Epithelial cell of proximal tubule (primary cell): ENCODE measurements around the gene NBPF1. TPM values are rescaled to one million over a fixed set of nuclear protein-coding genes. Genes with fewer than 3 reads are reported as not detected.
A peak's percentile ranks its signal among the peaks of the same experiment; 100 is the strongest.
"Not testable (repeated sequence)": the region's sequence is repeated elsewhere in the genome, so short reads cannot be mapped to it uniquely, and the experiment has no call there.

Experiments
- DNase-seq: peaks from one replicate; pipeline ENCODE4 v3.0.0-alpha.2; 2011; ENCODE audit warnings: low read depth
- H3K4me3 ChIP-seq: 2 replicates; pipeline ENCODE4 v1.5.1; 2011; ENCODE audit warnings: low read depth, mild to moderate bottlenecking, low read length
- total RNA-seq: library from RNA; depleted of rRNA; stranded (reverse); fragments of >200 nt; gene quantifications from 2 replicates; pipeline ENCODE4 v1.2.3, GENCODE V29; 2015
- TF ChIP-seq, protein P1 (sequence below): conservative IDR thresholded peaks from 2 replicates; pipeline ENCODE4 v1.5.1; 2012; ENCODE audit warnings: low read depth, mild to moderate bottlenecking, low read length

Gene NBPF1
- total RNA-seq, 1 donor from 2014 or later, result 9.7 TPM

- no peak for DNase-seq
- TF ChIP-seq, protein P1, sequence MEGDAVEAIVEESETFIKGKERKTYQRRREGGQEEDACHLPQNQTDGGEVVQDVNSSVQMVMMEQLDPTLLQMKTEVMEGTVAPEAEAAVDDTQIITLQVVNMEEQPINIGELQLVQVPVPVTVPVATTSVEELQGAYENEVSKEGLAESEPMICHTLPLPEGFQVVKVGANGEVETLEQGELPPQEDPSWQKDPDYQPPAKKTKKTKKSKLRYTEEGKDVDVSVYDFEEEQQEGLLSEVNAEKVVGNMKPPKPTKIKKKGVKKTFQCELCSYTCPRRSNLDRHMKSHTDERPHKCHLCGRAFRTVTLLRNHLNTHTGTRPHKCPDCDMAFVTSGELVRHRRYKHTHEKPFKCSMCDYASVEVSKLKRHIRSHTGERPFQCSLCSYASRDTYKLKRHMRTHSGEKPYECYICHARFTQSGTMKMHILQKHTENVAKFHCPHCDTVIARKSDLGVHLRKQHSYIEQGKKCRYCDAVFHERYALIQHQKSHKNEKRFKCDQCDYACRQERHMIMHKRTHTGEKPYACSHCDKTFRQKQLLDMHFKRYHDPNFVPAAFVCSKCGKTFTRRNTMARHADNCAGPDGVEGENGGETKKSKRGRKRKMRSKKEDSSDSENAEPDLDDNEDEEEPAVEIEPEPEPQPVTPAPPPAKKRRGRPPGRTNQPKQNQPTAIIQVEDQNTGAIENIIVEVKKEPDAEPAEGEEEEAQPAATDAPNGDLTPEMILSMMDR, result no peak
- no peak overlapping the region for H3K4me3 ChIP-seq
Measured at GRCh38 chr1:16614361-16615252, 1.2 kb upstream of the NBPF1 start.

DNA sequence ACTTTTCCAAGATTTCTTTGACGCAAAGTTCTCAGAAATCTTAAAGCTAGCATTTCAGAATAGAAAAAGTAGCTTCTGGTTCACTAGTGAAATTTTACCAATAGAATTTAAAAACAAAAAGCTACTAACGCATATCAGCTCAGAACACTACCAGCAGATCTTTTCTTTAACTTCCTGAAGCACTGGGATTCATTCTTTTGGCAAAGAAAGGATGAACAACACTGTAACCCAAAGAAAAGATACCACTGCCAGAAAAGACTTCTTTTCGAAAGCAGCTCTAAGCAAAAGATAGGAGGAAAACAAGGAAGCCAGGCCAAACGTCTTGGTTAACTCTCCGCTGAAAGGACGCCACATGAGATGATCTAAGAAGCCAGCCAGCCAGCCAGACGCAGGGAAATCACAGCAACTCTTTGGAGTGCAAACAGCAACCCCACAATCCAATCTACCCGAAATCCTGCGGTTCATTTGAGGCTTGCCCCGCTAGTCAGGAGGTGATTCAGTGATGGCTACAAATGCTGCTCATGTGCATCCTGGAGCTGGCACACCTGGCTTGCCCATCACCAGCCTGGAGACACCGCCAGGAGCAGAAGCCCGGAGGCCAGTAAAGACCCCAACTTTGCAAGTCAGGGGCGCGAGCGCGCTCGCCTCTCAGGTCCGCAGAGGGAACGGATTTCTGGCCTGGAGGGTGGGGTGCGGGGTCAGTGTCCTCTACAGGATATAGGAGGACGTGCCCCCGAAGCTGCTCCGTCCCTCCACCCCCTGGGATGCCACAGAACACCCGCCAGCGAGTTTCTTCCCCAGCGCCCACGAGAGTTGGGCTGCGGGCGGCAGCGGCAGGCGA lies 812 bp downstream of the NBPF1 start:
- TF ChIP-seq, protein P1, result no peak
- DNase-seq, result peak; percentile 73

GRCh38 chr1:16611981-16612331 lies 1.4 kb downstream of the NBPF1 start:
- H3K4me3 ChIP-seq, result peak overlapping the region; percentile 67
- DNase-seq, result not testable (repeated sequence)

More for the DNA sequence above, 812 bp downstream of the NBPF1 start:
- peak overlapping the region; percentile 67 for H3K4me3 ChIP-seq

DNA sequence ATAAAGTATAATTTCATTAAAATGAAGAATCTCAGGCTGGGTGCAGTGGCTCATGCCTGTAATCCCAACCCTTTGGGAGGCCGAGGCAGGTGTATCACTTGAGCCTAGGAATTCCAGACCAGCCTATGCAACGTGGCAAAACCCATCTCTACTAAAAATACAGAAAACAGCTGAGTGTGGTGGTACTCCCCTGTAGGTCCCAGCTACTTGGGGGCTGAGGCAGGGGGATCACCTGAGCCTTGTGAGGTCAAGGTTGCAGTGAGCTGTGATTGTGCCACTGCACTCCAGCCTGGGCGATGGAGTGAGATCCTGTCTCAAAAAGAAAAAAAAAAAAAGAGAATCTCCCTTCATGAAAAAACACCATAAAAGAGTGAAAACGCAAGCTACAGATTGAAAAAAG lies 2.2 kb downstream of the NBPF1 start:
- H3K4me3 ChIP-seq, DNase-seq: not testable (repeated sequence)

DNA sequence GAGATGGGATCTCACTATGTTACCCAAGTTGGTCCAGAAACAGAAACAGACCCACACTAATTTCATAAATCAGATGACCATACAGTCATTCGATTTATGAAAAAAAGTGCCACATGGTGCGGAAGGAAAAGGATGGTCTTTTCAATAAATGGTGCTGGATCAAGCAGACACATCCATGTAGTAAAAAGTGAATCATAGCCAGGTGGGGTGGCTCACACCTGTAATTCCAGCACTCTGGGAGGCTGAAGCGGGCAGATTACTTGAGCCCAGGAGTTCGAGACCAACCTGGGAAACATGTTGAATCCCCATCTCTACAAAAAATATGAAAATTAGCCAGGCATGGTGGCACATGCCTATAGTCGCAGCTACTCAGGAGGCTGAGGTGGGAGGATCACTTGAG lies 2.8 kb downstream of the NBPF1 start:
- DNase-seq, H3K4me3 ChIP-seq: not testable (repeated sequence)

DNA sequence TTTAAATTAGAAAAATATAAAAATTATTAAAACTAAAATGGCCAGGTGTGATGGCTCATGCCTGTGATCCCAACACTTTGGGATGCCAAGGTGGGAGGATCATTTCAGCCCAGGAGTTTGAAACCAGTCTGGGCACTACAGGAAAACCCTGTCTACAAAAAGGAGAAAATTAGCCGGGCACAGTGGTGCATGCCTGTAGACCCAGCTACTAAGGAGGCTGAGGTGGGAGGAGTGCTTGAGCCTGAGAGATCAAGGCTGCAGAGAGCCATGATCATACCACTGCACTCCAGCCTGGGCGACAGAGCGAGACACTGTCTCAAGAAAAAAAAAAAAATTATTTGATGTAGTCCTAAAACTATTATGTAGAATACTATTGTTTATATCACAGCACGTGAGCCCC lies 3.6 kb downstream of the NBPF1 start:
- DNase-seq, H3K4me3 ChIP-seq: not testable (repeated sequence)

DNA sequence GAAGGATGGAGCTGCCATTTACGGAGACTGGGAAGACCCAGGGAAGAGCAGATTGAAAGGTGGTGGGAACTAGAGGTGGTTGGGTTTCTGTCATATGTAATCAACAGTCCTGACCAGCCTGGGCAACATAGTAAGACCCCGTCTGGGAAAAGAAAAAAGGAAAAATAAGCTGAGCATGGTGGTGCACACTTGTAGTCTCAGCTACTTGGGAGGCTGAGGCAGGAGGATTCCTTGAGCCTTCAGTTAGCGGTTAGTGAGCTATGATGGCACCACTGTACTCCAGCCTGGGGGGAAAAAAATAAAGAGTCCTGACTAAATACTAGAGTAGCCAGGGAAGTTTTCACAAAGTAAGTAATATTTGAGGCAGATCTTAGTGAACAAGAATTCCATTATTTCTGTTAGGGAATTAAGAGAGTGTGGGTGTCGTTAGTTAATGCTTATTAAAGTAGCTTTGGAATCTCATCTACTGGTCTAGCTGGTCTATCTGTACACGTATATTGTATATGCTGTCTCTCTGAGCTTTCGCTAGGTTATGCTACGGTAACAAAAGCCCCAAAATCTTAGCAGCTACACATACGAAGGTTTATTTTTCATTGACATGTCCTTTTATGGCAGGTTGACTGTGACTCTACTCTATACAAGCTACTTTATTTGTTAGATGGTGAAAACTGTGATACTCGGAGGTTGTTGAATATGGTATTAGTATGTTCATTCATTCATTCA lies 4.4 kb downstream of the NBPF1 start:
- DNase-seq, result no peak
- TF ChIP-seq, protein P1, result no peak
- no peak overlapping the region for H3K4me3 ChIP-seq

DNA sequence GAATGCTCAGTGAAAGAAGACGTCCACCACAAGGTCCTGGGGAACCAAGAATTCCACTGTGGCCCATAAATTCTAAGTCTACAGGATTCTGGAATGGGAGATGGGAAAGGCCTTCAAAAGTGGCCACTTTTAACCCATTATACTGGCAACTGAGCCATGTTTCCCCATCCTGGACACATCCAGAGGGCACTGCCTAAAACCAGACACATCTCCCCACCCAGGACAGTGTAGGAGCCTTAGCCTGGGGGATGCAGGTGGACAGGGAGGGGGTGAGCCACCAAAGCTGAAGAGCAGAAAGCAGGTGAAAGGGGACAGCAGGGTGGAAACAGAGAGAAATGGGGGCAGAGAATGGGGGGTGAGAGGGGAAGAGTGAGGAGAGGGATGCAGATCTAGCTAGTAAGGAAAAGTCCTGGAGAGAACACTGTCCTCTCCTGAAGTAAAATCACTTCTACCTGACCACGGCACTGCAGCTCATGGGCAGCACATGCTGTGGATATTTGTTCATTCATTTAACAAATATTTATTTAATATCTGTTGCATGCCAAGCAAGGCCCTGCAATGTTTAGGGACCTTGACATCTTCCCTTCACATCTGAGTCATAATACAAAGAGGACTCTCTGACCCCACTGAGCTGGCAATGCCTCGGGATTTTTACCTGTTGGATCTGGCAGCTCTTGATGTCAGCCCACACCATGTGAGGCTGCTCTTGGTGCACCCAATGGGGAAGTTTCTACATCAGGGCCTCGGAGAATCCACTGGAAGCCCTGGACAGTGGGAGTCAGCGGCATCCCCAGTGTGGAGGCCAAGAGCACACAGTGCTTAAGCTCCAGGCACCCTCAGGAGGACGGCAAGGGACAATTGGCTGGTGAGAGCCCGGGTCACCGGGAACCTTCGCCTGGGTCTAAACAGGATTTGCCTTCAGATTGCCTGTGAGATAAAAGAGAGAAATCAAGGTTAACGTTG lies 5.2 kb downstream of the NBPF1 start:
- not testable (repeated sequence) for DNase-seq, H3K4me3 ChIP-seq

- TF ChIP-seq, protein P1, result no peak
- no peak for DNase-seq
- no peak overlapping the region for H3K4me3 ChIP-seq
Measured at GRCh38 chr1:16607433-16607851, 5.9 kb downstream of the NBPF1 start.

DNA sequence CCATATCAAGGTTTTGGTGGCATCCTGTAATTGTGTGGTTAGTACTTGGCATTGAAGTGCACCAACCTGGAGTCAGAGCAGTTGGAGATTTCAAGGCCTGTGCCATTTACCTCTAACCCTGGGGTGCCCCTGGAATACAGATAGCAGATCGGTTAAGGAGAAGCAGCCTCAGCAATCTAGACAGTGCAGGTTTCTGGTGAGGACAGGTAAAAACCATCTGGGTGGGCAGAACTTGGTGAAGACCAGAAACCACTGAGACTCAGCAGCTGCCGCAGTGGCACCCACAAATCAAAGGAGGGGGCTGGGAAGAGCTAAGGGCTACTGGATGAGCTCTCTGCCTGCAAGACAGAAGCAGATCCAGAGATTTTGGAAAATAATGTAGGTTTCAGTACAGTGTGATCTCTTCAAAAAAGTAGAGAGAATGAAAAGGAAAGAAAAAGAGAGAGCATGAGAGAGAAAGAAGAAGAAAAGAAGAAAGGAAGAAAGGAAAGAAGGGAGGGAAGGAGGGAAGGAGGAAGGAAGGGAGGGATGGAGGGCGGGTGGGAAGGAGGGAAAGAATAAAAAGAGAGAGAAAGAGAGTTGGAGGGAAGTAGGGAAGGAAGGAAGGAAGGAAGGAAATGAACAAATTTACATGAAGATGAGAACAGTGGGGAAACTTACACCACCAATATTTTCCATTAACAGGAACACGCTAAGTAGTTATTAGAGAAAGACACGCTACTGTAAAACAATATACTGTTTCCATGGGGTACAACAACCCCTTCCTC lies 6.5 kb downstream of the NBPF1 start:
- H3K4me3 ChIP-seq, DNase-seq: not testable (repeated sequence)
